Activated T-helper 17 cell treated with anti-CD3 and anti-CD28 coated beads, Interleukin-2, amount 50 U/mL, for 72 hours (primary cell): Measurements from ENCODE around the gene ZNF821. TPM values are rescaled to one million over a fixed set of nuclear protein-coding genes. Genes with fewer than 3 reads are reported as not detected.
"Not testable (repeated sequence)": the region's sequence is repeated elsewhere in the genome, so short reads cannot be mapped to it uniquely, and the experiment has no call there.

Source experiments
- ATAC-seq: fragments of 150-1000 bp; cut with Tn5 transposase; replicated peaks from 2 replicates; pipeline ENCODE4 v1.10.0; 2021; ENCODE audit warnings: mild to moderate bottlenecking, moderate library complexity
- H3K27ac Mint-ChIP-seq: one replicate; pipeline ENCODE4 v1.8.0; 2022; ENCODE audit warnings: mixed read lengths
- H3K27me3 Mint-ChIP-seq: one replicate; pipeline ENCODE4 v1.8.0; 2022; ENCODE audit warnings: mixed read lengths
- H3K36me3 Mint-ChIP-seq: one replicate; pipeline ENCODE4 v1.8.0; 2022; ENCODE audit warnings: low read depth, mild to moderate bottlenecking, mixed read lengths
- H3K4me1 Mint-ChIP-seq: one replicate; pipeline ENCODE4 v1.8.0; 2022; ENCODE audit warnings: mixed read lengths
- H3K4me3 Mint-ChIP-seq: one replicate; pipeline ENCODE4 v1.8.0; 2022; ENCODE audit warnings: mild to moderate bottlenecking, mixed read lengths
- H3K9me3 Mint-ChIP-seq: one replicate; pipeline ENCODE4 v1.8.0; 2022; ENCODE audit warnings: mixed read lengths
- total RNA-seq, 2 donors: library from RNA; stranded (reverse); gene quantifications; one replicate each; pipeline ENCODE4 v1.2.3, GENCODE V29; 2022

ZNF821 gene
- total RNA-seq, 2 donors from 2014 or later = 6.3 to 12.2 TPM

DNA sequence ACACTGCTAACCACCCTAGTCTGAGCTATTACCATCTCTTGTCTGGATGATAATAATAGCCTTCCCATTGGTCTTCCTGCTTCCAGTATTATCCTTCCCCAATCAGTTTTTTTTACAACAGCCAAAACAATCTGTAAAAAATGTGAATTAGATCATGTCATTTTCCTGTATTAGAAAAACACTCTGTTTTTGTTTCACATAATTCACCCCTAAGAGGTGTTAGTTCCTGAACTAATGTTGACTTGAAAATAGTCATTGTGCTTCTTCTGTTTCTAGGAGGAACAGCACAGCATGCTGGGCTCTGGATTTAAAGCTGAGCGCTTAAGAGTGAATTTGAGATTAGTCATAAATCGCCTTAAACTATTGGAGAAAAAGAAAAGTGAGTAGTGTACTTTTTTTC is 31.4 kb upstream of the ZNF821 start:
- no peak for ATAC-seq
- Mint-ChIP-seq H3K4me1 (peaks cover 40% of the 10 kb centered on the region), H3K36me3 (peaks cover 97% of the 10 kb centered on the region), H3K27ac (peak overlapping the region; percentile 76), H3K27me3 (no peaks in the 10 kb centered on the region), H3K9me3 (no peaks in the 10 kb centered on the region), H3K4me3 (peak overlapping the region; percentile 33)

DNA sequence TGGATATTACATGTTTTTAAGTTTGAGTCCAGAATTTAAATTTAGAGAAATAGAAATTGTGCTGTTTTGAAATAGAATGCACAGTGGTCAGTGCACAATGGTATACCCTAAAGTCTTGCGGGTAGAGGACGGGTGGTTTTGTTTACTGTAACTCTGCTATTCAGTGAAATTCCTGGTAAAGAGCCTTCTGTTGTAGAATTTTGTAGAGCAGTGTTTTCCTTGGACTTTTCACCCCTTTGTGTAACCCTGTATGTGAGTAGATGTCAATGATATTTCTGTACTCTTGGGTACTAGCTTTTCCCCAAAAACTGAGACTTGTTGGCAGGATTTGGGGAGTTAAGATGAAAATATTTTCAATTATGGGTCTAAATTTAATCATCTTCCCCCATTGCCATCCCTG is 30.8 kb upstream of the ZNF821 start:
- H3K9me3 Mint-ChIP-seq = no peaks in the 10 kb centered on the region
- H3K27me3 Mint-ChIP-seq = no peaks in the 10 kb centered on the region
- H3K4me3 Mint-ChIP-seq = no peak overlapping the region
- peaks cover 43% of the 10 kb centered on the region for H3K4me1 Mint-ChIP-seq
- peaks cover 96% of the 10 kb centered on the region for H3K36me3 Mint-ChIP-seq
- no peak for ATAC-seq
- peak overlapping the region; percentile 76 for H3K27ac Mint-ChIP-seq

- no peak for ATAC-seq
- H3K27me3 Mint-ChIP-seq = no peaks in the 10 kb centered on the region
- H3K36me3 Mint-ChIP-seq = peaks cover 96% of the 10 kb centered on the region
- no peaks in the 10 kb centered on the region for H3K9me3 Mint-ChIP-seq
- peak overlapping the region; percentile 26 for H3K4me3 Mint-ChIP-seq
- H3K4me1 Mint-ChIP-seq = peaks cover 50% of the 10 kb centered on the region
- H3K27ac Mint-ChIP-seq = peak overlapping the region; percentile 22
These were observed 28.7 kb upstream of the ZNF821 start for GRCh38 chr16:71912534-71913275.

DNA sequence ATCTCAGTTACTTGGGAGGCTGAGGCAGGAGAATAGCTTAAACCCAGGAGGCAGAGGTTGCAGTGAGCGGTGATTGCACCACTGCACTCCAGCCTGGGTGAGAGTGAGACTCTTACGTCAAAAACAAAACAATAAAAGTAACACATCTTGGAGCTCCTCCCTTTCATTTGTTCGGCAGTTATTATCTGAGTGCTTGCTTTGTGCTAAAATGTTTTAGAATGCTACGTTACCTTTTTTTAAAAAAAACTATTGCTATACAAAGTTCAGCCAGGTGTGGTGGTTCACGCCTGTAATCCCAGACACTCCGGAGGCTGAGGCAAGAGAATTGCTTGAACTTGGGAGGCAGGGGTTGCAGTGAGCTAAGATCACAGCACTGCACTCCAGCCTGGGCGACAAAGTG is 27.1 kb upstream of the ZNF821 start:
- H3K36me3 Mint-ChIP-seq = peaks cover 95% of the 10 kb centered on the region
- no peak for ATAC-seq
- no peak overlapping the region for H3K4me3 Mint-ChIP-seq
- H3K9me3 Mint-ChIP-seq = no peaks in the 10 kb centered on the region
- H3K27me3 Mint-ChIP-seq = no peaks in the 10 kb centered on the region
- peaks cover 45% of the 10 kb centered on the region for H3K4me1 Mint-ChIP-seq
- H3K27ac Mint-ChIP-seq = no peak overlapping the region

DNA sequence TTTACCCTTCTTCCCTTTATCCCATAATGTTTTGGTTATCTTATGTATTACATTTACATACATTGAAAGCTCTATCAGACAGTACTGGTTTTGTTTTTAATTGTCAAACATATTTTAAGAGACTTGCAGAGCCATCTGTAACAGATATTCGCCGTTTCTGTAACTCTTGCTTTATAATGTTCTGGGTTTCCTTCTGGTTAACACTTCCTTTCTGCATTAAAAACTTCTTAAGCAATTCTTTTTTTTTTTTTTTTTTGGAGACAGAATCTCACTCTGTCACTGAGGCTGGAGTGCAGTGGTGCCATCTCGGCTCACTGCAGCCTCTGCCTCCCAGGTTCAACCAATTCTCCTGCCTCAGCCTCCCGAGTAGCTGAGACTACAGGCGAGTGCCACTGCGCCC is 21.8 kb upstream of the ZNF821 start:
- H3K9me3 Mint-ChIP-seq, H3K27me3 Mint-ChIP-seq, ATAC-seq: not testable (repeated sequence)
- Mint-ChIP-seq H3K4me3 (peak overlapping the region; percentile 47), H3K27ac (peak overlapping the region; percentile 31), H3K4me1 (peaks cover 43% of the 10 kb centered on the region), H3K36me3 (peaks cover 78% of the 10 kb centered on the region)

DNA sequence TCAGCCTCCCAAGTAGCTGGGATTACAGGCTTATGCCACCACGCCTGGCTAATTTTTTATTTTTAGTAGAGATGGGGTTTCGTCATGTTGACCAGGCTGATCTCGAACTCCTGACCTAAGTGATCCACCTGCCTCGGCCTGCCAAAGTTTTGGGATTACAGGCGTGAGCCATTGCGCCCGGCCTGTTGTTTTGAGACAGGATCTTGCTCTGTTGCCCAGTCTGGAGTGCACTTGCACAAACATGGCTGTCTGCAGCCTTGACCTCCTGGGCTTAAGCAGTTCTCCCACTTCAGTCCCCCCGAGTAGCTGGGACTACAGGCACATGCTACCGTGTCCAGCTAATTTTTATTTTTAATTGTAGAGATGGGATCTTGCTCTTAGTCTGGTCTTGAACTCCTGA is 20.3 kb upstream of the ZNF821 start:
- peak overlapping the region; percentile 12 for H3K4me3 Mint-ChIP-seq
- no peaks in the 10 kb centered on the region for H3K9me3 Mint-ChIP-seq
- H3K27ac Mint-ChIP-seq = no peak overlapping the region
- H3K4me1 Mint-ChIP-seq = peaks cover 41% of the 10 kb centered on the region
- no peak for ATAC-seq
- no peaks in the 10 kb centered on the region for H3K27me3 Mint-ChIP-seq
- H3K36me3 Mint-ChIP-seq = peaks cover 75% of the 10 kb centered on the region

DNA sequence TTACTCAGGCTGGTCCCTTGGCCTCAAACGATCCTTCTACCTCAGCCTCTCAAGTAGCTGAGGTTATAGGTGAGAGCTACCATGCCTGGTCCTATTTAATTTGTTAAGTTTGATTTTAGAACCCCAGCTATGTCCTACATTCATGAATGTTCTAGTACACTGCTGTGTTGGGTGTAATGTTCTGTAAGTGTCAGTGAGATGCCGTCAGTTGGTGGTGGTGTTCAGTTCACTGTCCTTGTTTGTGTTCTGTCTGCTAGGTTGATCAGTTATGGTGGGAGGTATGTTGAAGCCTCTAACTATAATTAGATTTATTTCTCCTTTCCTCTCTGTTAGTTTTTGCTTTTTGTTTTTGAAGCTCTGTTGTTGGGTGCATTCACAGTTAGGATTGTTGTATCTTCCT is 19.6 kb upstream of the ZNF821 start:
- Mint-ChIP-seq H3K27me3 (no peaks in the 10 kb centered on the region), H3K27ac (no peak overlapping the region), H3K36me3 (peaks cover 74% of the 10 kb centered on the region), H3K4me1 (peaks cover 36% of the 10 kb centered on the region), H3K4me3 (peak overlapping the region; percentile 12), H3K9me3 (no peaks in the 10 kb centered on the region)
- no peak for ATAC-seq

GRCh38 chr16:71902656-71903365 is 18.8 kb upstream of the ZNF821 start:
- peaks cover 74% of the 10 kb centered on the region for H3K36me3 Mint-ChIP-seq
- H3K9me3 Mint-ChIP-seq = no peaks in the 10 kb centered on the region
- no peak for ATAC-seq
- H3K27ac Mint-ChIP-seq = no peak overlapping the region
- H3K27me3 Mint-ChIP-seq = no peaks in the 10 kb centered on the region
- peak overlapping the region; percentile 32 for H3K4me3 Mint-ChIP-seq
- H3K4me1 Mint-ChIP-seq = peaks cover 33% of the 10 kb centered on the region

- H3K27me3 Mint-ChIP-seq = no peaks in the 10 kb centered on the region
- peaks cover 77% of the 10 kb centered on the region for H3K36me3 Mint-ChIP-seq
- H3K4me3 Mint-ChIP-seq = peak overlapping the region; percentile 92
- no peak overlapping the region for H3K27ac Mint-ChIP-seq
- ATAC-seq = no peak
- peaks cover 31% of the 10 kb centered on the region for H3K4me1 Mint-ChIP-seq
- no peaks in the 10 kb centered on the region for H3K9me3 Mint-ChIP-seq
These were observed 15.2 kb upstream of the ZNF821 start for GRCh38 chr16:71899171-71899570.

DNA sequence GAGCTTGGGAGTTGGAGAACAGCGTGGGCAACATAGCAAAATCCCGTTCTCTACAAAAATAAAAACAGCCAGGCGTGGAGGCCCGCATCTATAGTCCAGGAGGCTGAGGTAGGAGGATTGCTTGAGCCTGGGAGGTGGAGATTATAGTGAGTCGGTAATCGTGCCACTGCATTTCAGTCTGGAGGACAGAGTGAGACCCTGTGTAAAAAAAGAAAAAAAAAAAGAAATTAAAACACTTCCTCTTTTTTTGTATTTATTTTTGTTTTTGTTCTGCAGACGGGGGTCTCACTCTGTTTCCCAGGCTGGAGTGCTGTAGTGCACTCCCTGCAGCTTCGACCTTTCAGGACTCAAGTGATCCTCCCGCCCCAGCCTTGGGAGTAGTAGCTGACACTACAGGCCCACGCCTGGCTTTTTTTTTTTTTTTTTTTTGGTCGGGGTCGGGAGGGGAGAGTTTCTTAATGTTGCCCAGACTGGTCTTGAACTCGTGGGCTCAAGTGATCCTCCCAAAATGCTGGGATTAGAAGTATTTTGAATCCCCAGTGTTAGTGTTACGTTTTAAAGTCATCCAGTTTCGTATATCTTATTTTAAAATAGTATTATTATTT is 12.9 kb upstream of the ZNF821 start:
- no peak for ATAC-seq
- Mint-ChIP-seq H3K4me1 (peaks cover 16% of the 10 kb centered on the region), H3K27ac (peak overlapping the region; percentile 96), H3K4me3 (peak overlapping the region; percentile 92), H3K9me3 (no peaks in the 10 kb centered on the region), H3K36me3 (peaks cover 58% of the 10 kb centered on the region), H3K27me3 (no peaks in the 10 kb centered on the region)

- peak; percentile 32 for ATAC-seq
- Mint-ChIP-seq H3K27me3 (no peaks in the 10 kb centered on the region), H3K27ac (peak overlapping the region; percentile 96), H3K4me1 (peaks cover 10% of the 10 kb centered on the region), H3K9me3 (no peaks in the 10 kb centered on the region), H3K4me3 (peak overlapping the region; percentile 92), H3K36me3 (peaks cover 51% of the 10 kb centered on the region)
These were observed 11.8 kb upstream of the ZNF821 start for GRCh38 chr16:71895679-71896365.

GRCh38 chr16:71894921-71895678 is 11.1 kb upstream of the ZNF821 start, which contains the start of gene IST1:
TSS of gene IST1 (plus strand) at chr16:71895531. CDS start at chr16:71915641, 20,110 bp downstream.
- no peaks in the 10 kb centered on the region for H3K9me3 Mint-ChIP-seq
- peaks cover 5% of the 10 kb centered on the region for H3K4me1 Mint-ChIP-seq
- no peaks in the 10 kb centered on the region for H3K27me3 Mint-ChIP-seq
- peak within 1 kb of the TSS; percentile 96 for H3K27ac Mint-ChIP-seq
- ATAC-seq = peak; percentile 93
- peaks cover 46% of the 10 kb centered on the region for H3K36me3 Mint-ChIP-seq
- H3K4me3 Mint-ChIP-seq = peak within 1 kb of the TSS; percentile 92

- H3K4me3 Mint-ChIP-seq = peak overlapping the region; percentile 92
- peaks cover 44% of the 10 kb centered on the region for H3K36me3 Mint-ChIP-seq
- no peaks in the 10 kb centered on the region for H3K9me3 Mint-ChIP-seq
- no peaks in the 10 kb centered on the region for H3K27me3 Mint-ChIP-seq
- peak; percentile 9 for ATAC-seq
- peak overlapping the region; percentile 96 for H3K27ac Mint-ChIP-seq
- H3K4me1 Mint-ChIP-seq = peaks cover 4% of the 10 kb centered on the region
These were observed 10.4 kb upstream of the ZNF821 start for GRCh38 chr16:71894229-71894920.
